ENCODE data around the gene ZSCAN5C. TPM values are rescaled to one million over a fixed set of nuclear protein-coding genes. Genes with fewer than 3 reads are reported as not detected.

Gene ZSCAN5C, protein sequence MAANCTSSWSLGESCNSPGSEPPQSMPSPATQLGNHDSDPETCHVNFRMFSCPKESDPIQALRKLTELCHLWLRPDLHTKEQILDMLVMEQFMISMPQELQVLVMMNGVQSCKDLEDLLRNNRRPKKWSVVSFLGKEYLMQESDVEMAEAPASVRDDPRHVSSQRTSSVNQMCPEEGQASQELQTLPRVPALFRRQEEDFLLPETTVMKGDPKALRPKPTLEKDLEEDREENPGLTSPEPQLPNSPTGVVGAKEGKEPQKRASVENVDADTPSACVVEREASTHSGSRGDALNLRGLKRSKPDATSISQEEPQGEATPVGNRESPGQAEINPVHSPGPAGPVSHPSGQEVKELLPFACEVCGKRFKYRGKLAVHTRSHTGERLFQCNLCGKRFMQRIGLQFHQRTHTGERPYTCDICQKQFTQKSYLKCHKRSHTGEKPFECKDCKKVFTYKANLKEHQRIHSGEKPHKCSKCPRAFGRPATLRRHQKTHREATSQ
- not detected for total RNA-seq

DNA sequence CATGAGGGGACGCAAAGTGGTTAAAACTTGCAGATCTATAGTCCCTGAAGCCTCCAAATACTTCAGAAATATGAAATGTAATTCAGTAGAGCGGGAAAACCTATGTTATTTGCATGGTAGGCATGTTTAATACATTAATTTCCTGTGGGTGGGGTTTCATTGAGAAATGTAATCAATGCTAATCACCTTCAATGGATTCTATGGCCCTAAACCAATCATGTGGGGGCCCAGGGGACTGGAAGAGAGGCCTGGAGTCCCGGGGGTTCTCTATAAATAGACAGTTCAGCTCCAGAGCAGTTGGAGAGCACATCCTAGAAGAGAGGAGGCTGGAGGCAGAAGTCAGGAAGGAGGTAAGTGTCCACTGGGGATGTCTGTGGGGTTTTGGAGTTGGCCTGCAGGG, at the start of gene ZSCAN5C:
TSS of gene ZSCAN5C (plus strand) at position 301 of the 400 bp plus-strand sequence. CDS start 3,641 bp downstream, outside the sequence.

DNA sequence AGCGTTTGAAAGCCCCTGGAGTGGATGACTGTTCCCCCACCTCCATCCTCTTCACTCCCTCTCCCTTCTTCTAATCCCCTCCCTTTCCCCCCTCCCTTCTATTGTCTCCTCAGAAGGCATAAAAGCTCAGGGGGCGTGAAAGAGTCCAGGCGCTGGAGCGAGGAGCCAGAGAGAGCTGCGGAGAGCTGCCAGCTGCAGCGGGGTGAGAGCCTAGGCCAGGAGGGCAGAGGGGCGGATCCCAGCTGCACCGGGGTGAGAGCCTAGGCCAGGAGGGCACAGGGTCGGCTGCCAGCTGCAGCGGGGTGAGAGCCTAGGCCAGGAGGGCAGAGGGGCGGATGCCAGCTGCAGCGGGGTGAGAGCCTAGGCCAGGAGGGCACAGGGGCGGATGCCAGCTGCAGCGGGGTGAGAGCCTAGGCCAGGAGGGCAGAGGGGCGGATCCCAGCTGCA, 26.2 kb upstream of the ZSCAN5C start, which contains the start of gene GALP:
TSS of gene GALP (plus strand) at position 148 of the 447 bp plus-strand sequence. CDS start 1,101 bp downstream, outside the sequence.

DNA sequence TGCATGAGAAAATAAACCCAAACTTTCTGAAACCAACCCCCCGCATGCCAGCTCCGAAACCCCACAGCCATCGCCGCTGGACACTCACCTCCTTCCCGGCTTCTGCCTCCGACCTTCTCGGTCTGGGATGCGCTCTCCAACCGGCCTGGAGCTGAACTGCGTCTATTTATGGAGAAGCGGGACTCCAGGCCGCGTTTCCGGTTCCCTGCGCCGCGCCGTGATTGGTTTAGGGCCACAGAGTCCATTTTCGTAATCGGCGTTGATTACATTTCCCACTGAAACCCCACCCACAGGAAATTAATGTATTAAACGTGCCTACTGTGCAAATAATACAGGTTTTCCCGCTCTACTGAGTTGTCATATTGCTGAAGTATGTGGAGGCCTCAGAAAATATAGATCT, 4.4 kb upstream of the ZSCAN5C start, which contains the start of gene ZSCAN5B:
TSS of gene ZSCAN5B (minus strand) at position 138 of the 400 bp plus-strand sequence. CDS start 4,731 bp downstream, outside the sequence.

Other genes starting within 250 kb of the ZSCAN5C start
- gene NLRP5, start 215.5 kb upstream of the ZSCAN5C start, total RNA-seq: under 0.01 TPM
- 16.1 TPM for gene ZNF787, start 81.0 kb upstream of the ZSCAN5C start, total RNA-seq
- gene ZNF444, start 61.0 kb upstream of the ZSCAN5C start, total RNA-seq: 12.5 TPM
- not detected for gene GALP, start 26.3 kb upstream of the ZSCAN5C start, total RNA-seq
- not detected for gene ZSCAN5B, start 4.5 kb upstream of the ZSCAN5C start, total RNA-seq
- gene EDDM13, start 70.5 kb downstream of the ZSCAN5C start, total RNA-seq: not detected
- 8.8 TPM for gene ZSCAN5A, start 112.6 kb downstream of the ZSCAN5C start, total RNA-seq
- gene ZNF582, start 191.3 kb downstream of the ZSCAN5C start, total RNA-seq: 6.7 TPM
- 44.5 TPM for gene ZNF583, start 202.1 kb downstream of the ZSCAN5C start, total RNA-seq

All from diencephalon (tissue), 1 donor.